Skeletal muscle tissue (tissue), 4 donors: Measurements from ENCODE around the gene FNDC3B. TPM values are rescaled to one million over a fixed set of nuclear protein-coding genes. Genes with fewer than 3 reads are reported as not detected.
A peak's percentile ranks its signal among the peaks of the same experiment; 100 is the strongest.

Source experiments
- H3K27ac ChIP-seq: one replicate; pipeline ENCODE4 v1.7.0; 2013; ENCODE audit warnings: mild to moderate bottlenecking, low read depth, low read length, inconsistent platforms
- H3K27me3 ChIP-seq, 3 donors: one replicate each; pipeline ENCODE4 v1.7.0; 2013; ENCODE audit warnings: low read length in 3 of 3; ENCODE audit not compliant: control insufficient read depth in 3 of 3, insufficient read depth in 3 of 3
- H3K36me3 ChIP-seq, 3 donors: one replicate each; pipeline ENCODE4 v1.7.0; 2013; ENCODE audit warnings: low read length in 3 of 3; ENCODE audit not compliant: control insufficient read depth in 3 of 3, insufficient read depth in 3 of 3
- H3K4me1 ChIP-seq, 3 donors: one replicate each; pipeline ENCODE4 v1.7.0; 2013; ENCODE audit warnings: low read length in 3 of 3, mild to moderate bottlenecking in 3 of 3; ENCODE audit not compliant: control insufficient read depth in 3 of 3, insufficient read depth in 3 of 3
- H3K4me3 ChIP-seq, 3 donors: one replicate each; pipeline ENCODE4 v1.7.0; 2013; ENCODE audit warnings: low read length in 3 of 3
- H3K9ac ChIP-seq, 3 donors: one replicate each; pipeline ENCODE4 v1.7.0; 2013; ENCODE audit warnings: low read length in 3 of 3, mild to moderate bottlenecking in 3 of 3, moderate library complexity in 2 of 3, low read depth in 1 of 3
- H3K9me3 ChIP-seq, 3 donors: one replicate each; pipeline ENCODE4 v1.7.0; 2013; ENCODE audit warnings: low read length in 3 of 3; ENCODE audit not compliant: control insufficient read depth in 3 of 3
- total RNA-seq: library from RNA; depleted of rRNA; stranded (reverse); fragments of >200 nt; gene quantifications from one replicate; pipeline ENCODE4 v1.2.3, GENCODE V29; 2014
- donor health status: Osteomylitis.

FNDC3B gene
- total RNA-seq, 1 donor from 2014 or later: 140 TPM

- Histone ChIP-seq H3K9ac (no peak overlapping the region), H3K9me3 (no peaks in the 10 kb centered on the region), H3K27ac (no peak overlapping the region), H3K4me3 (no peak overlapping the region), H3K4me1 (peaks cover 34 to 52% (median 47%) of the 10 kb centered on the region in 3 donors), H3K36me3 (peaks cover 0 to 2% (median 0%) of the 10 kb centered on the region in 3 donors), H3K27me3 (no peaks in the 10 kb centered on the region)
Observed at GRCh38 chr3:172136330-172136729, 97.0 kb downstream of the FNDC3B start.

- H3K27ac ChIP-seq: peak overlapping the region; percentile 54
- peaks cover 0 to 2% (median 0%) of the 10 kb centered on the region in 3 donors for H3K36me3 ChIP-seq
- H3K27me3 ChIP-seq: no peaks in the 10 kb centered on the region
- no peaks in the 10 kb centered on the region for H3K9me3 ChIP-seq
- no peak overlapping the region for H3K4me3 ChIP-seq
- peak overlapping the region in 1 of 3 donors; percentile 5 for H3K9ac ChIP-seq
- peaks cover 45 to 59% (median 52%) of the 10 kb centered on the region in 3 donors for H3K4me1 ChIP-seq
Observed at GRCh38 chr3:172137287-172138192, 98.2 kb downstream of the FNDC3B start.

- Histone ChIP-seq H3K36me3 (peaks cover 0 to 2% (median 0%) of the 10 kb centered on the region in 3 donors), H3K27me3 (no peaks in the 10 kb centered on the region), H3K4me1 (peaks cover 48 to 62% (median 52%) of the 10 kb centered on the region in 3 donors), H3K27ac (peak overlapping the region; percentile 54), H3K4me3 (no peak overlapping the region), H3K9me3 (no peaks in the 10 kb centered on the region), H3K9ac (peak overlapping the region in 1 of 3 donors; percentile 5)
Observed at GRCh38 chr3:172138193-172138537, 98.8 kb downstream of the FNDC3B start.

GRCh38 chr3:172138792-172139507 lies 99.6 kb downstream of the FNDC3B start:
- H3K27me3 ChIP-seq: no peaks in the 10 kb centered on the region
- H3K36me3 ChIP-seq: no peaks in the 10 kb centered on the region
- H3K9me3 ChIP-seq: no peaks in the 10 kb centered on the region
- peak overlapping the region; percentile 44 for H3K27ac ChIP-seq
- H3K4me1 ChIP-seq: peaks cover 47 to 60% (median 50%) of the 10 kb centered on the region in 3 donors
- no peak overlapping the region for H3K9ac ChIP-seq
- no peak overlapping the region for H3K4me3 ChIP-seq

GRCh38 chr3:172139528-172140276 lies 100.3 kb downstream of the FNDC3B start:
- Histone ChIP-seq H3K36me3 (no peaks in the 10 kb centered on the region), H3K27ac (peak overlapping the region; percentile 43), H3K4me1 (peaks cover 45 to 59% (median 47%) of the 10 kb centered on the region in 3 donors), H3K9ac (peak overlapping the region in 1 of 3 donors; percentile 58), H3K9me3 (no peaks in the 10 kb centered on the region), H3K27me3 (no peaks in the 10 kb centered on the region), H3K4me3 (no peak overlapping the region)

- peak overlapping the region; percentile 43 for H3K27ac ChIP-seq
- H3K36me3 ChIP-seq: no peaks in the 10 kb centered on the region
- H3K9me3 ChIP-seq: no peaks in the 10 kb centered on the region
- peaks cover 38 to 54% (median 45%) of the 10 kb centered on the region in 3 donors for H3K4me1 ChIP-seq
- no peaks in the 10 kb centered on the region for H3K27me3 ChIP-seq
- no peak overlapping the region for H3K9ac ChIP-seq
- H3K4me3 ChIP-seq: peak overlapping the region in 1 of 3 donors; percentile 42
Observed at GRCh38 chr3:172140499-172141391, 101.4 kb downstream of the FNDC3B start.

- Histone ChIP-seq H3K9me3 (no peaks in the 10 kb centered on the region), H3K4me1 (peaks cover 35 to 48% (median 45%) of the 10 kb centered on the region in 3 donors), H3K27me3 (no peaks in the 10 kb centered on the region), H3K4me3 (no peak overlapping the region), H3K36me3 (no peaks in the 10 kb centered on the region), H3K9ac (peak overlapping the region in 1 of 3 donors; percentile 0), H3K27ac (peak overlapping the region; percentile 43)
Observed at GRCh38 chr3:172142051-172142863, 102.9 kb downstream of the FNDC3B start.

GRCh38 chr3:172142864-172143451 lies 103.6 kb downstream of the FNDC3B start:
- no peak overlapping the region for H3K4me3 ChIP-seq
- peak overlapping the region; percentile 43 for H3K27ac ChIP-seq
- no peak overlapping the region for H3K9ac ChIP-seq
- H3K36me3 ChIP-seq: no peaks in the 10 kb centered on the region
- H3K27me3 ChIP-seq: no peaks in the 10 kb centered on the region
- H3K9me3 ChIP-seq: no peaks in the 10 kb centered on the region
- H3K4me1 ChIP-seq: peaks cover 31 to 46% (median 41%) of the 10 kb centered on the region in 3 donors
